Measurements from ENCODE around the gene NRXN3.

The NRXN3 gene

GRCh38 chr14:78327426-78328221, 157.5 kb downstream of the NRXN3 start:
- Histone ChIP-seq H3K27me3 (ENCODE audit: control insufficient read depth, insufficient read depth, low read length) (no peaks in the 10 kb centered on the region), H3K4me1 (ENCODE audit: control insufficient read depth, insufficient read depth, low read length) (no peaks in the 10 kb centered on the region), H3K9me3 (replicated peaks; ENCODE audit: low read length) (peaks cover 7% of the 10 kb centered on the region), H3K9ac (ENCODE audit: low read depth, low read length) (no peak overlapping the region), H3K36me3 (ENCODE audit: insufficient read depth, low read length) (no peaks in the 10 kb centered on the region), H3K4me2 (ENCODE audit: low read length) (no peak overlapping the region), H3K4me3 (ENCODE audit: low read length) (no peak overlapping the region)

- Histone ChIP-seq H3K4me2 (ENCODE audit: low read length) (no peak overlapping the region), H3K36me3 (ENCODE audit: insufficient read depth, low read length) (no peaks in the 10 kb centered on the region), H3K4me3 (ENCODE audit: low read length) (no peak overlapping the region), H3K4me1 (ENCODE audit: control insufficient read depth, insufficient read depth, low read length) (no peaks in the 10 kb centered on the region), H3K27me3 (ENCODE audit: control insufficient read depth, insufficient read depth, low read length) (no peaks in the 10 kb centered on the region), H3K9me3 (replicated peaks; ENCODE audit: low read length) (peaks cover 4% of the 10 kb centered on the region), H3K9ac (ENCODE audit: low read depth, low read length) (no peak overlapping the region)
Observed at GRCh38 chr14:78329371-78329770, 159.2 kb downstream of the NRXN3 start.

- H3K4me2 ChIP-seq (ENCODE audit: low read length), result no peak overlapping the region
- H3K4me1 ChIP-seq (ENCODE audit: control insufficient read depth, insufficient read depth, low read length), result no peaks in the 10 kb centered on the region
- H3K36me3 ChIP-seq (ENCODE audit: insufficient read depth, low read length), result no peaks in the 10 kb centered on the region
- no peak overlapping the region for H3K9ac ChIP-seq (ENCODE audit: low read depth, low read length)
- no peaks in the 10 kb centered on the region for H3K27me3 ChIP-seq (ENCODE audit: control insufficient read depth, insufficient read depth, low read length)
- H3K4me3 ChIP-seq (ENCODE audit: low read length), result no peak overlapping the region
- H3K9me3 ChIP-seq (replicated peaks; ENCODE audit: low read length), result no peaks in the 10 kb centered on the region
Observed at GRCh38 chr14:78335531-78335930, 165.4 kb downstream of the NRXN3 start.

- H3K9ac ChIP-seq (ENCODE audit: low read depth, low read length), result no peak overlapping the region
- no peaks in the 10 kb centered on the region for H3K27me3 ChIP-seq (ENCODE audit: control insufficient read depth, insufficient read depth, low read length)
- no peaks in the 10 kb centered on the region for H3K36me3 ChIP-seq (ENCODE audit: insufficient read depth, low read length)
- no peaks in the 10 kb centered on the region for H3K4me1 ChIP-seq (ENCODE audit: control insufficient read depth, insufficient read depth, low read length)
- H3K4me2 ChIP-seq (ENCODE audit: low read length), result no peak overlapping the region
- no peaks in the 10 kb centered on the region for H3K9me3 ChIP-seq (replicated peaks; ENCODE audit: low read length)
- no peak overlapping the region for H3K4me3 ChIP-seq (ENCODE audit: low read length)
Observed at GRCh38 chr14:78340250-78340649, 170.1 kb downstream of the NRXN3 start.

- Histone ChIP-seq H3K36me3 (ENCODE audit: insufficient read depth, low read length) (no peaks in the 10 kb centered on the region), H3K27me3 (ENCODE audit: control insufficient read depth, insufficient read depth, low read length) (no peaks in the 10 kb centered on the region), H3K9me3 (replicated peaks; ENCODE audit: low read length) (no peaks in the 10 kb centered on the region), H3K4me1 (ENCODE audit: control insufficient read depth, insufficient read depth, low read length) (no peaks in the 10 kb centered on the region), H3K4me2 (ENCODE audit: low read length) (no peak overlapping the region), H3K4me3 (ENCODE audit: low read length) (no peak overlapping the region), H3K9ac (ENCODE audit: low read depth, low read length) (no peak overlapping the region)
Observed at GRCh38 chr14:78341827-78342389, 171.7 kb downstream of the NRXN3 start.

GRCh38 chr14:78342879-78343278, 172.7 kb downstream of the NRXN3 start:
- Histone ChIP-seq H3K36me3 (ENCODE audit: insufficient read depth, low read length) (no peaks in the 10 kb centered on the region), H3K9ac (ENCODE audit: low read depth, low read length) (no peak overlapping the region), H3K4me1 (ENCODE audit: control insufficient read depth, insufficient read depth, low read length) (no peaks in the 10 kb centered on the region), H3K4me3 (ENCODE audit: low read length) (no peak overlapping the region), H3K27me3 (ENCODE audit: control insufficient read depth, insufficient read depth, low read length) (no peaks in the 10 kb centered on the region), H3K4me2 (ENCODE audit: low read length) (no peak overlapping the region), H3K9me3 (replicated peaks; ENCODE audit: low read length) (no peaks in the 10 kb centered on the region)

- Histone ChIP-seq H3K27me3 (ENCODE audit: control insufficient read depth, insufficient read depth, low read length) (no peaks in the 10 kb centered on the region), H3K9me3 (replicated peaks; ENCODE audit: low read length) (no peaks in the 10 kb centered on the region), H3K4me2 (ENCODE audit: low read length) (no peak overlapping the region), H3K9ac (ENCODE audit: low read depth, low read length) (no peak overlapping the region), H3K4me3 (ENCODE audit: low read length) (no peak overlapping the region), H3K36me3 (ENCODE audit: insufficient read depth, low read length) (no peaks in the 10 kb centered on the region), H3K4me1 (ENCODE audit: control insufficient read depth, insufficient read depth, low read length) (no peaks in the 10 kb centered on the region)
Observed at GRCh38 chr14:78344290-78344689, 174.1 kb downstream of the NRXN3 start.

- Histone ChIP-seq H3K4me2 (ENCODE audit: low read length) (no peak overlapping the region), H3K4me3 (ENCODE audit: low read length) (no peak overlapping the region), H3K9ac (ENCODE audit: low read depth, low read length) (no peak overlapping the region), H3K4me1 (ENCODE audit: control insufficient read depth, insufficient read depth, low read length) (no peaks in the 10 kb centered on the region), H3K9me3 (replicated peaks; ENCODE audit: low read length) (no peaks in the 10 kb centered on the region), H3K27me3 (ENCODE audit: control insufficient read depth, insufficient read depth, low read length) (no peaks in the 10 kb centered on the region), H3K36me3 (ENCODE audit: insufficient read depth, low read length) (no peaks in the 10 kb centered on the region)
Observed at GRCh38 chr14:78345131-78345744, 175.1 kb downstream of the NRXN3 start.

GRCh38 chr14:78346747-78347146, 176.6 kb downstream of the NRXN3 start:
- Histone ChIP-seq H3K9me3 (replicated peaks; ENCODE audit: low read length) (no peaks in the 10 kb centered on the region), H3K4me1 (ENCODE audit: control insufficient read depth, insufficient read depth, low read length) (no peaks in the 10 kb centered on the region), H3K4me3 (ENCODE audit: low read length) (no peak overlapping the region), H3K4me2 (ENCODE audit: low read length) (no peak overlapping the region), H3K27me3 (ENCODE audit: control insufficient read depth, insufficient read depth, low read length) (no peaks in the 10 kb centered on the region), H3K9ac (ENCODE audit: low read depth, low read length) (no peak overlapping the region), H3K36me3 (ENCODE audit: insufficient read depth, low read length) (no peaks in the 10 kb centered on the region)

GRCh38 chr14:78355109-78355508, 184.9 kb downstream of the NRXN3 start:
- Histone ChIP-seq H3K9ac (ENCODE audit: low read depth, low read length) (no peak overlapping the region), H3K27me3 (ENCODE audit: control insufficient read depth, insufficient read depth, low read length) (no peaks in the 10 kb centered on the region), H3K4me2 (ENCODE audit: low read length) (no peak overlapping the region), H3K4me1 (ENCODE audit: control insufficient read depth, insufficient read depth, low read length) (no peaks in the 10 kb centered on the region), H3K9me3 (replicated peaks; ENCODE audit: low read length) (no peaks in the 10 kb centered on the region), H3K36me3 (ENCODE audit: insufficient read depth, low read length) (no peaks in the 10 kb centered on the region), H3K4me3 (ENCODE audit: low read length) (no peak overlapping the region)

GRCh38 chr14:78356391-78356790, 186.2 kb downstream of the NRXN3 start:
- no peak overlapping the region for H3K9ac ChIP-seq (ENCODE audit: low read depth, low read length)
- no peaks in the 10 kb centered on the region for H3K27me3 ChIP-seq (ENCODE audit: control insufficient read depth, insufficient read depth, low read length)
- H3K9me3 ChIP-seq (replicated peaks; ENCODE audit: low read length), result no peaks in the 10 kb centered on the region
- H3K4me1 ChIP-seq (ENCODE audit: control insufficient read depth, insufficient read depth, low read length), result no peaks in the 10 kb centered on the region
- H3K4me3 ChIP-seq (ENCODE audit: low read length), result no peak overlapping the region
- no peak overlapping the region for H3K4me2 ChIP-seq (ENCODE audit: low read length)
- no peaks in the 10 kb centered on the region for H3K36me3 ChIP-seq (ENCODE audit: insufficient read depth, low read length)

GRCh38 chr14:78358591-78358990, 188.4 kb downstream of the NRXN3 start:
- no peak overlapping the region for H3K4me3 ChIP-seq (ENCODE audit: low read length)
- H3K27me3 ChIP-seq (ENCODE audit: control insufficient read depth, insufficient read depth, low read length), result no peaks in the 10 kb centered on the region
- H3K4me1 ChIP-seq (ENCODE audit: control insufficient read depth, insufficient read depth, low read length), result no peaks in the 10 kb centered on the region
- H3K9me3 ChIP-seq (replicated peaks; ENCODE audit: low read length), result no peaks in the 10 kb centered on the region
- no peak overlapping the region for H3K4me2 ChIP-seq (ENCODE audit: low read length)
- no peaks in the 10 kb centered on the region for H3K36me3 ChIP-seq (ENCODE audit: insufficient read depth, low read length)
- H3K9ac ChIP-seq (ENCODE audit: low read depth, low read length), result no peak overlapping the region
